Activated naive CD4-positive, alpha-beta T cell treated with anti-CD3 and anti-CD28 coated beads for 36 hours (primary cell): ENCODE measurements around the gene LOXL1. TPM values are rescaled to one million over a fixed set of nuclear protein-coding genes. Genes with fewer than 3 reads are reported as not detected.

ENCODE experiments used
- CTCF ChIA-PET: fragments of 350-600 bp; sonication (Branson Sonifier 250); formaldehyde crosslinking; loops from one replicate; lab custom pipeline; 2021; ENCODE audit warnings: antibody characterized with exemption; lab: Charles Lee
- DNase-seq: peaks from one replicate; pipeline ENCODE4 v3.0.0-alpha.2; 2020
- H3K27ac Mint-ChIP-seq: one replicate; pipeline ENCODE4 v1.8.0; 2021; ENCODE audit warnings: mild to moderate bottlenecking, mixed read lengths
- H3K27me3 Mint-ChIP-seq: one replicate; pipeline ENCODE4 v1.8.0; 2021; ENCODE audit warnings: low read depth, mixed read lengths
- H3K36me3 Mint-ChIP-seq: one replicate; pipeline ENCODE4 v1.8.0; 2021; ENCODE audit warnings: low read depth, mixed read lengths
- H3K4me1 Mint-ChIP-seq: one replicate; pipeline ENCODE4 v1.8.0; 2021; ENCODE audit warnings: low read depth, mixed read lengths
- H3K4me3 Mint-ChIP-seq: one replicate; pipeline ENCODE4 v1.8.0; 2021; ENCODE audit warnings: mild to moderate bottlenecking, moderate library complexity, mixed read lengths
- H3K9me3 Mint-ChIP-seq: one replicate; pipeline ENCODE4 v1.8.0; 2021; ENCODE audit warnings: mixed read lengths
- intact Hi-C: fragments of 100-400 bp; cut with micrococcal nuclease; formaldehyde crosslinking; loops from one replicate; pipeline ENCODE4 v1.15.1; 2023
- total RNA-seq, 2 experiments: library from RNA; stranded (reverse); gene quantifications; one replicate each; pipeline ENCODE4 v1.2.3, GENCODE V29; 2021

LOXL1 gene
- total RNA-seq, 2 experiments from 2014 or later = 0.25 to 0.55 TPM

GRCh38 chr15:73889762-73890124, 36.5 kb upstream of the LOXL1 start:
- intact Hi-C loops = no loop called here
- H3K4me1 Mint-ChIP-seq = no peaks in the 10 kb centered on the region
- no peak overlapping the region for H3K4me3 Mint-ChIP-seq
- H3K36me3 Mint-ChIP-seq = no peaks in the 10 kb centered on the region
- DNase-seq = no peak
- H3K27ac Mint-ChIP-seq = no peak overlapping the region
- peaks cover 1% of the 10 kb centered on the region for H3K9me3 Mint-ChIP-seq
- H3K27me3 Mint-ChIP-seq = peaks cover 5% of the 10 kb centered on the region
- CTCF ChIA-PET = interaction anchor here (0.6 to 1.3 kb wide), 2 partner anchors 19 to 60 kb away, joined by 3 read pairs; no protein-coding TSS in a partner anchor

GRCh38 chr15:73891328-73892315, 34.6 kb upstream of the LOXL1 start:
- H3K27me3 Mint-ChIP-seq = peaks cover 5% of the 10 kb centered on the region
- no peak overlapping the region for H3K27ac Mint-ChIP-seq
- intact Hi-C loops = no loop called here
- H3K4me3 Mint-ChIP-seq = no peak overlapping the region
- CTCF ChIA-PET = interaction anchor here (2.4 kb wide), 1 partner anchor 15 kb away, joined by 6 read pairs; no protein-coding TSS in a partner anchor
- DNase-seq = no peak
- no peaks in the 10 kb centered on the region for H3K4me1 Mint-ChIP-seq
- no peaks in the 10 kb centered on the region for H3K36me3 Mint-ChIP-seq
- H3K9me3 Mint-ChIP-seq = peaks cover 1% of the 10 kb centered on the region

GRCh38 chr15:73892446-73893226, 33.6 kb upstream of the LOXL1 start:
- CTCF ChIA-PET = interaction anchor here (2.4 kb wide), 1 partner anchor 14 kb away, joined by 6 read pairs; no protein-coding TSS in a partner anchor
- intact Hi-C loops = no loop called here
- Mint-ChIP-seq H3K9me3 (peaks cover 1% of the 10 kb centered on the region), H3K4me3 (no peak overlapping the region), H3K36me3 (no peaks in the 10 kb centered on the region), H3K4me1 (no peaks in the 10 kb centered on the region), H3K27me3 (peaks cover 5% of the 10 kb centered on the region), H3K27ac (no peak overlapping the region)
- DNase-seq = no peak

- Mint-ChIP-seq H3K4me3 (no peak overlapping the region), H3K27ac (no peak overlapping the region), H3K9me3 (peaks cover 1% of the 10 kb centered on the region), H3K4me1 (no peaks in the 10 kb centered on the region), H3K36me3 (no peaks in the 10 kb centered on the region), H3K27me3 (peaks cover 5% of the 10 kb centered on the region)
- DNase-seq = no peak
- CTCF ChIA-PET = interaction anchor here (1.1 to 2.2 kb wide), 3 partner anchors 13 to 33 kb away, joined by 4 to 9 read pairs (median 6); no protein-coding TSS in a partner anchor
- intact Hi-C loops = no loop called here
These were observed 32.0 kb upstream of the LOXL1 start for GRCh38 chr15:73894133-73894814.

GRCh38 chr15:73897441-73898261, 28.6 kb upstream of the LOXL1 start:
- intact Hi-C loops = loop anchor here (1.0 kb wide), 3 partner anchors 11 to 67 kb away; no protein-coding TSS in a partner anchor
- peaks cover 2% of the 10 kb centered on the region for H3K27me3 Mint-ChIP-seq
- H3K9me3 Mint-ChIP-seq = no peaks in the 10 kb centered on the region
- CTCF ChIA-PET = interaction anchor here (0.8 to 3.8 kb wide), 5 partner anchors 9 to 32 kb away, joined by 3 to 22 read pairs (median 4); no protein-coding TSS in a partner anchor
- H3K36me3 Mint-ChIP-seq = no peaks in the 10 kb centered on the region
- H3K4me1 Mint-ChIP-seq = no peaks in the 10 kb centered on the region
- H3K27ac Mint-ChIP-seq = no peak overlapping the region
- peak; percentile 77 for DNase-seq
- no peak overlapping the region for H3K4me3 Mint-ChIP-seq

- no peaks in the 10 kb centered on the region for H3K4me1 Mint-ChIP-seq
- CTCF ChIA-PET = interaction anchor here (0.8 to 3.8 kb wide), 7 partner anchors 8 to 34 kb away, joined by 3 to 13 read pairs (median 4); no protein-coding TSS in a partner anchor
- intact Hi-C loops = no loop called here
- no peak for DNase-seq
- no peaks in the 10 kb centered on the region for H3K27me3 Mint-ChIP-seq
- no peak overlapping the region for H3K27ac Mint-ChIP-seq
- no peak overlapping the region for H3K4me3 Mint-ChIP-seq
- no peaks in the 10 kb centered on the region for H3K9me3 Mint-ChIP-seq
- H3K36me3 Mint-ChIP-seq = no peaks in the 10 kb centered on the region
These were observed 26.8 kb upstream of the LOXL1 start for GRCh38 chr15:73899197-73900094.

- no peaks in the 10 kb centered on the region for H3K9me3 Mint-ChIP-seq
- H3K4me3 Mint-ChIP-seq = no peak overlapping the region
- H3K27ac Mint-ChIP-seq = no peak overlapping the region
- no peaks in the 10 kb centered on the region for H3K36me3 Mint-ChIP-seq
- CTCF ChIA-PET = interaction anchor here (0.8 to 3.8 kb wide), 6 partner anchors 9 to 33 kb away, joined by 3 to 13 read pairs (median 4); partner anchors contain the start of gene TBC1D21
- no peaks in the 10 kb centered on the region for H3K4me1 Mint-ChIP-seq
- intact Hi-C loops = no loop called here
- H3K27me3 Mint-ChIP-seq = no peaks in the 10 kb centered on the region
- no peak for DNase-seq
These were observed 26.1 kb upstream of the LOXL1 start for GRCh38 chr15:73900095-73900712.

- no peaks in the 10 kb centered on the region for H3K36me3 Mint-ChIP-seq
- no peak overlapping the region for H3K27ac Mint-ChIP-seq
- H3K9me3 Mint-ChIP-seq = no peaks in the 10 kb centered on the region
- H3K4me1 Mint-ChIP-seq = no peaks in the 10 kb centered on the region
- H3K27me3 Mint-ChIP-seq = no peaks in the 10 kb centered on the region
- intact Hi-C loops = no loop called here
- CTCF ChIA-PET = interaction anchor here (0.6 to 2.5 kb wide), 4 partner anchors 8 to 205 kb away, joined by 3 to 6 read pairs (median 4); partner anchors contain the start of gene TBC1D21
- no peak overlapping the region for H3K4me3 Mint-ChIP-seq
- no peak for DNase-seq
These were observed 25.0 kb upstream of the LOXL1 start for GRCh38 chr15:73901126-73901810.

GRCh38 chr15:73902121-73903020, 23.9 kb upstream of the LOXL1 start:
- no peak for DNase-seq
- H3K27ac Mint-ChIP-seq = no peak overlapping the region
- CTCF ChIA-PET = interaction anchor here (3.3 kb wide), 1 partner anchor 29 kb away, joined by 12 read pairs; the partner anchor contains the start of gene TBC1D21
- H3K4me3 Mint-ChIP-seq = no peak overlapping the region
- intact Hi-C loops = no loop called here
- no peaks in the 10 kb centered on the region for H3K9me3 Mint-ChIP-seq
- no peaks in the 10 kb centered on the region for H3K27me3 Mint-ChIP-seq
- no peaks in the 10 kb centered on the region for H3K36me3 Mint-ChIP-seq
- H3K4me1 Mint-ChIP-seq = no peaks in the 10 kb centered on the region
